Measurements from ENCODE around the gene GPR139. TPM values are rescaled to one million over a fixed set of nuclear protein-coding genes. Genes with fewer than 3 reads are reported as not detected.

GPR139 gene
- total RNA-seq, 3 donors from 2014 or later, result not detected

GRCh38 chr16:20104563-20105183 lies 31.0 kb upstream of the GPR139 start:
- Histone ChIP-seq H3K4me3 (no peak overlapping the region), H3K36me3 (ENCODE audit: low read depth) (no peaks in the 10 kb centered on the region), H3K9me3 (no peaks in the 10 kb centered on the region), H3K4me1 (ENCODE audit: low read depth) (no peaks in the 10 kb centered on the region)
- DNase-seq (no peak), ATAC-seq (no peak)
- intact Hi-C loops (cut with DNase I, micrococcal nuclease), result no loop called here
- TF ChIP-seq, protein P1, sequence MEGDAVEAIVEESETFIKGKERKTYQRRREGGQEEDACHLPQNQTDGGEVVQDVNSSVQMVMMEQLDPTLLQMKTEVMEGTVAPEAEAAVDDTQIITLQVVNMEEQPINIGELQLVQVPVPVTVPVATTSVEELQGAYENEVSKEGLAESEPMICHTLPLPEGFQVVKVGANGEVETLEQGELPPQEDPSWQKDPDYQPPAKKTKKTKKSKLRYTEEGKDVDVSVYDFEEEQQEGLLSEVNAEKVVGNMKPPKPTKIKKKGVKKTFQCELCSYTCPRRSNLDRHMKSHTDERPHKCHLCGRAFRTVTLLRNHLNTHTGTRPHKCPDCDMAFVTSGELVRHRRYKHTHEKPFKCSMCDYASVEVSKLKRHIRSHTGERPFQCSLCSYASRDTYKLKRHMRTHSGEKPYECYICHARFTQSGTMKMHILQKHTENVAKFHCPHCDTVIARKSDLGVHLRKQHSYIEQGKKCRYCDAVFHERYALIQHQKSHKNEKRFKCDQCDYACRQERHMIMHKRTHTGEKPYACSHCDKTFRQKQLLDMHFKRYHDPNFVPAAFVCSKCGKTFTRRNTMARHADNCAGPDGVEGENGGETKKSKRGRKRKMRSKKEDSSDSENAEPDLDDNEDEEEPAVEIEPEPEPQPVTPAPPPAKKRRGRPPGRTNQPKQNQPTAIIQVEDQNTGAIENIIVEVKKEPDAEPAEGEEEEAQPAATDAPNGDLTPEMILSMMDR (IDR thresholded peaks at IDR 0.05), result no peak

GRCh38 chr16:20102521-20102920 lies 28.8 kb upstream of the GPR139 start:
- no peak overlapping the region for H3K4me3 ChIP-seq
- TF ChIP-seq, protein P1 (IDR thresholded peaks at IDR 0.05), result no peak
- no peaks in the 10 kb centered on the region for H3K36me3 ChIP-seq (ENCODE audit: low read depth)
- DNase-seq, result no peak
- H3K4me1 ChIP-seq (ENCODE audit: low read depth), result no peaks in the 10 kb centered on the region
- H3K9me3 ChIP-seq, result no peaks in the 10 kb centered on the region
- ATAC-seq, result no peak
- intact Hi-C loops (cut with DNase I, micrococcal nuclease), result no loop called here

- no peaks in the 10 kb centered on the region for H3K9me3 ChIP-seq
- TF ChIP-seq, protein P1 (IDR thresholded peaks at IDR 0.05), result no peak
- intact Hi-C loops (cut with DNase I, micrococcal nuclease), result no loop called here
- no peaks in the 10 kb centered on the region for H3K4me1 ChIP-seq (ENCODE audit: low read depth)
- no peak overlapping the region for H3K4me3 ChIP-seq
- H3K36me3 ChIP-seq (ENCODE audit: low read depth), result no peaks in the 10 kb centered on the region
- DNase-seq, result no peak
- ATAC-seq, result no peak
Observed at GRCh38 chr16:20102021-20102420, 28.3 kb upstream of the GPR139 start.

DNA sequence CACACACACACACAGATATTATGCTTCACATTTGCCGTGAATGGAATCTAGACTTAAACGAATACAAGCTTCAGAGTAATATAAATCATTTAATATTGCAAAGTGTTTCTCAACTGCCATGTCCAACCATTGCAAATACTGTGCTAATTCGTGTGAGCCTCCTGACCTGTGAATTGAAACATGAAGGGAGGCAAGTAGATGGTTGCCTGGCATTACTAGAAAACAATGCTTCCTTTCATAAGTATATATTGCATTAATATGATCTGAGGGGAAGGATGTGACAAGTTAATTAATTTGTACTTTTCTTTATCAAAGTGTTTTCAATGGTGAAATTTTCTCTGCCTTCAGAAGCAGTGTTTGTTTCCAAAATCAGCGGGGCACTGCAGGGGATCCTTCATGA lies 25.7 kb upstream of the GPR139 start:
- DNase-seq (no peak), ATAC-seq (no peak)
- intact Hi-C loops (cut with DNase I, micrococcal nuclease), result no loop called here
- TF ChIP-seq, protein P1 (IDR thresholded peaks at IDR 0.05), result no peak
- no peaks in the 10 kb centered on the region for H3K9me3 ChIP-seq
- H3K4me3 ChIP-seq, result no peak overlapping the region
- H3K4me1 ChIP-seq (ENCODE audit: low read depth), result no peaks in the 10 kb centered on the region
- no peaks in the 10 kb centered on the region for H3K36me3 ChIP-seq (ENCODE audit: low read depth)

- intact Hi-C loops (cut with DNase I, micrococcal nuclease), result no loop called here
- Histone ChIP-seq H3K36me3 (ENCODE audit: low read depth) (no peaks in the 10 kb centered on the region), H3K4me1 (ENCODE audit: low read depth) (no peaks in the 10 kb centered on the region), H3K4me3 (no peak overlapping the region), H3K9me3 (no peaks in the 10 kb centered on the region)
- TF ChIP-seq, protein P1 (IDR thresholded peaks at IDR 0.05), result no peak
- DNase-seq (no peak), ATAC-seq (no peak)
Observed at GRCh38 chr16:20094157-20094556, 20.5 kb upstream of the GPR139 start.
